ENCODE data around the gene IKZF1.

Gene IKZF1

GRCh38 chr7:50273301-50273700 is 31.2 kb upstream of the IKZF1 start:
- peaks cover 6% of the 10 kb centered on the region; the same call in 1 of the 2 replicates for H3F3A ChIP-seq (ENCODE audit: low read depth)
- H2AFZ ChIP-seq (ENCODE audit: low read length): peak overlapping the region; percentile 45; the same call in 1 of the 2 replicates
- TF ChIP-seq CTCF (conservative IDR thresholded peaks at IDR 0.05; ENCODE audit: low read length) (no peak), EZH2phosphoT487 (IDR thresholded peaks at IDR 0.05; ENCODE audit: borderline replicate concordance) (no peak)
- H4K20me1 ChIP-seq (ENCODE audit: insufficient read depth, low read length, poor library complexity, severe bottlenecking): no peaks in the 10 kb centered on the region
- H3K9me3 ChIP-seq (ENCODE audit: insufficient read depth, low read depth, low read length): 0 out of 2 replicates have a peak, but pooled peaks cover 4% of the 10 kb centered on the region
- no peaks in the 10 kb centered on the region for H3K36me3 ChIP-seq (ENCODE audit: insufficient read depth, low read length)
- H3K79me2 ChIP-seq (ENCODE audit: insufficient read depth, low read length): no peaks in the 10 kb centered on the region
- no peaks in the 10 kb centered on the region for H3K27me3 ChIP-seq (ENCODE audit: insufficient read depth, low read length, poor library complexity, severe bottlenecking)
- peaks cover 50% of the 10 kb centered on the region for H3K4me1 ChIP-seq (ENCODE audit: insufficient read depth, low read length, poor library complexity, severe bottlenecking)
- H3K4me2 ChIP-seq (ENCODE audit: low read depth, low read length, poor library complexity, severe bottlenecking): no peak overlapping the region
- no peaks in the 10 kb centered on the region for H3K9me2 ChIP-seq (replicated peaks; ENCODE audit: low read depth, low read length)
- H3K9ac ChIP-seq (ENCODE audit: low read depth, low read length, poor library complexity, severe bottlenecking): no peak overlapping the region
- H3K4me3 ChIP-seq (ENCODE audit: low read length, poor library complexity, severe bottlenecking): no peak overlapping the region

- Histone ChIP-seq H3K4me3 (ENCODE audit: low read length, poor library complexity, severe bottlenecking) (no peak overlapping the region), H3F3A (ENCODE audit: low read depth) (no peaks in the 10 kb centered on the region), H2AFZ (ENCODE audit: low read length) (peak overlapping the region; percentile 45; the same call in 1 of the 2 replicates), H3K9me3 (ENCODE audit: insufficient read depth, low read depth, low read length) (0 out of 2 replicates have a peak, but pooled peaks cover 4% of the 10 kb centered on the region), H3K4me1 (ENCODE audit: insufficient read depth, low read length, poor library complexity, severe bottlenecking) (peaks cover 45% of the 10 kb centered on the region), H3K36me3 (ENCODE audit: insufficient read depth, low read length) (no peaks in the 10 kb centered on the region), H3K9ac (ENCODE audit: low read depth, low read length, poor library complexity, severe bottlenecking) (no peak overlapping the region), H3K9me2 (replicated peaks; ENCODE audit: low read depth, low read length) (no peaks in the 10 kb centered on the region), H3K27me3 (ENCODE audit: insufficient read depth, low read length, poor library complexity, severe bottlenecking) (no peaks in the 10 kb centered on the region), H3K4me2 (ENCODE audit: low read depth, low read length, poor library complexity, severe bottlenecking) (peak overlapping the region; percentile 18), H3K79me2 (ENCODE audit: insufficient read depth, low read length) (no peaks in the 10 kb centered on the region), H4K20me1 (ENCODE audit: insufficient read depth, low read length, poor library complexity, severe bottlenecking) (no peaks in the 10 kb centered on the region)
- TF ChIP-seq CTCF (conservative IDR thresholded peaks at IDR 0.05; ENCODE audit: low read length) (peak; percentile 21), EZH2phosphoT487 (IDR thresholded peaks at IDR 0.05; ENCODE audit: borderline replicate concordance) (no peak)
These were observed 30.6 kb upstream of the IKZF1 start for GRCh38 chr7:50273870-50274269.

GRCh38 chr7:50274361-50274760 is 30.2 kb upstream of the IKZF1 start:
- Histone ChIP-seq H3K4me1 (ENCODE audit: insufficient read depth, low read length, poor library complexity, severe bottlenecking) (peaks cover 40% of the 10 kb centered on the region), H3K4me2 (ENCODE audit: low read depth, low read length, poor library complexity, severe bottlenecking) (peak overlapping the region; percentile 18), H3K9me3 (ENCODE audit: insufficient read depth, low read depth, low read length) (0 out of 2 replicates have a peak, but pooled peaks cover 4% of the 10 kb centered on the region), H3K4me3 (ENCODE audit: low read length, poor library complexity, severe bottlenecking) (no peak overlapping the region), H3K9me2 (replicated peaks; ENCODE audit: low read depth, low read length) (no peaks in the 10 kb centered on the region), H3F3A (ENCODE audit: low read depth) (no peaks in the 10 kb centered on the region), H2AFZ (ENCODE audit: low read length) (peak overlapping the region; percentile 2; the same call in 1 of the 2 replicates), H3K36me3 (ENCODE audit: insufficient read depth, low read length) (no peaks in the 10 kb centered on the region), H3K27me3 (ENCODE audit: insufficient read depth, low read length, poor library complexity, severe bottlenecking) (no peaks in the 10 kb centered on the region), H3K9ac (ENCODE audit: low read depth, low read length, poor library complexity, severe bottlenecking) (no peak overlapping the region), H4K20me1 (ENCODE audit: insufficient read depth, low read length, poor library complexity, severe bottlenecking) (no peaks in the 10 kb centered on the region), H3K79me2 (ENCODE audit: insufficient read depth, low read length) (no peaks in the 10 kb centered on the region)
- TF ChIP-seq CTCF (conservative IDR thresholded peaks at IDR 0.05; ENCODE audit: low read length) (no peak), EZH2phosphoT487 (IDR thresholded peaks at IDR 0.05; ENCODE audit: borderline replicate concordance) (no peak)

Data from Loucy (cell line).